ENCODE results near the gene EPS8L3.
"Not testable (repeated sequence)": the region's sequence is repeated elsewhere in the genome, so short reads cannot be mapped to it uniquely, and the experiment has no call there.

Gene EPS8L3

DNA sequence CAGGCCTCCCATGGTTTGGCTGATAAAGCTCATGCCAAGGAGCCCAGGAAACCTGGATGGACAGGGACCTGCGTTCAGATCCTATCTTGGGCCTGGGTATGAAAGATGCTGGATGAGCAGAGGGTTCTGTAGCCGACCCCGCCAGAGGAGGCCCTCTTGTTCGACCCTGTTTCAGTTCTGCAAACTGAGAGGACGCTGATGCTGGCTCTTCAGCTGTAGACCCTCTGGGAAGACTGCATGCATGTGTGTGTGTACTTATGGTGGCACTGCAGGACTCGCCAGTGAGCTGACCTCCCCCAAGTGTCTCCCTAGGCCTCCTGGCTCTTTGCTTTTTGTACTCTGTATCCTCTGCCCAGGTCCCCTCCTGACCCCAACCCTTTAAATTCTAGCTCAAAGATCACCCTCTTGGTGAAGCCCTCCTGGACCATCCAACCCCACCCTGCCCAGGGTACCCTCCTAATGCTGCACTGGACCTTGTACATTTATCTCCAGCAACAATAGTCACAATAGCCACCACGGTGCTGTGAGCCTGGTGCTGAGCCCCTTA lies 1.6 kb downstream of the EPS8L3 start:
- DNase-seq: no peak

DNA sequence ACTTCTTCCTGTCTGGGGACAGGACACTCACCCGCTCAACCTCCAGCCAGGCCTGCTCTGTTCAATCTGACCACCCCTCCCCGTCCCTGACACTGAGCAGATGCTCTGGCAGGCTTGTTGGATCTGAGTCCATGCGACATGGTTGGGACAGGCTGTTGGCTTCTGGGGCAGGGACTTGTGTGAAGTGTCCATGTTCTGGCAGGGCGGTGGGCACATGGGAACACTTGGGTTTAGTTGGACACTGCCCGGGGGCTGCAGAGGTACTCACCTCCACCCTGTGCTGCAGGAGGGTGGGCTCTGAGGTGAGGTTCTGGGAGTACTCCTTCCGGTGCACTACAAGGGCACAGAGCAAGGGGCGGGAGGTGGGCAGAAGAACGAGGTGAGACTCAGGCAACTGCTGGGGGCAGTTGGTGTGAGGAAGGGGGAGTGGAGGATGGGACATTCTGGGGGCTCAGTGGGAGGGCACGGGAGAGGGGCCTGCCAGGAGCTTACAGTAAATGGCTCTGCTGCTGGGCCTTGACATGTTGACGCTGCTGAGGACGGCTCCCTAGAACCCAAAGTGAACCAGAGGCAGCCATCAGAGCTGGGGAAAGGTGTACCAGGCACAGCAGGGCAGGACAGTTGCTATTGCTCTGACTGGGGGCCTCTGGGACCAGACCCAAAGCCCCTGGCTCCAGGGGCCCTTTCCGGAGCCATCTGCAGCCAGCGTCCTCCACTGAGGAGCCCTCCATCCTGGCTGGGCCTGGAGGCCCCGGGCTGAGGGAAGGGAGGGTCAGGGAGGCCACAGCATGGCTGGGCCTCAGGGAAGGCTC lies 2.3 kb downstream of the EPS8L3 start:
- DNase-seq: no peak

DNA sequence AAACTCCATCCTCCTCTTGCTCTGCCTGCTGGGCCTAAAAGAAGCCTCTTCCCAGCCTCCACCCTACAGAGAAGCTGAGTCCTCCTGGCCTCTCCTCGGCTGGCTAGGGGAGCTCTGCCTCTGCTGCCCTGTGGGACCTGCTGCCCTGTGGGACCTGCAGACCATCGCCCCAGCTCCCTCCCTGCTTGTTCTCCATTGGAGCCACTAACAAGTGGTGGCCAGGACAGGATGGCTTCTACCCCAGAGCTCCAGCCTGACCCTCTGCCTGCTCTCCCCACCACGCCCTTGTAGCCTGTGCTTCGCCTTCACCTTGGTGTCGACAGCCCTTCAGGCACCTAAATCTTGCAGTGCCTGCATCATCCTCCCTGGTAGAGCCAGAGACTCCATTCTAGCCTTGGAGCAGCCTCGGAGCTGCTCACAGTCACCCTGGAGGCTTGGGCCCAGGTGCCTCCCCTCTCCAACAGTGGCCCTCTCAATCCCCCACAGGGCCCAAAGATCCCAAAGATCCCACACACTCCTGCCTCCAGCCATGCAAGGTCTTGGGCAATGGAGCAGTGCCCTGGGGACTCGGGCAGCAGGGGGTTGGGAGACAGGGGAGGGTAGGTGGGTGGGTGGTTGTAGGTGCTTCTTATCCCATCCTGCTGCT lies 3.0 kb downstream of the EPS8L3 start:
- DNase-seq: no peak

DNA sequence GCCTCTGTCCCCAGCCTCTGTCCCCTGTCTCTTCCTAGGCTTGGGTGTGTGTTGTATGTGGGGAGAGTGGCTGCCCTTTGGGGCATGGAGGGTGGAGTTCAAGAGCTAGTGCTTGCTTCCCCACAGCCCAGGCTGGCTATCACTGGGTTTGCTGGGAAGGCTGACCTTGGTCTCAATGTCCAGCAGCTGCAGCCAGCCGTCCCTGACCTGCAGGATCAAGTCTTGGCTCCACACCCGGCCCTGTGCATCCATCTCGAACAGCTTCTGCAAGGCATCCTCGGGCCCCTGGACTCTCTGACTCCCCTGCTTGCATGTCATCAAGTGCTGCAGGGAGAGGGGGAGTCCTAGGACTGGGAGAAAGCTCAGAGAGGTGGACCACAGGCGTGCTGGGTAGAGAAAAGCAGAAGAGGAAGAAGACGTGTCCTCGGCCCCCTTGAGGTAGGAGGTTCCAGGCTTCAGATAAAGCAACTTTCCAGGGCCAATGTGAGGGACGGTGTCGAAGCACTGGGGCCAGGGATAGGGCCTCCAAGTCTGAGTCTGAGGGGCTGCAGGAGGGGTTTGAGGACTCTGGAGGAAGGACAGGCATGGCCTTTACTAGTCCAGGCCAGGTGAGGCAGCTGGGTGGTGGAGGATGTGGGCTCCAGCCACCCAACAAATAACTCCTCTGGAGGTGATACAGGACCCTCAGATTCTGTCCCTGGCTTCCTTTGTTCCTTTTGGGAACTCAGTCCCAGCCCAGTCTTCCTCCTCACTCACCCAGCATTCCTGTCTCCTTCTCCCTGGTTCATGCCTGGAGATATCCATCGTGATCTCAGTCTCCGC lies 4.0 kb downstream of the EPS8L3 start:
- no peak for DNase-seq

DNA sequence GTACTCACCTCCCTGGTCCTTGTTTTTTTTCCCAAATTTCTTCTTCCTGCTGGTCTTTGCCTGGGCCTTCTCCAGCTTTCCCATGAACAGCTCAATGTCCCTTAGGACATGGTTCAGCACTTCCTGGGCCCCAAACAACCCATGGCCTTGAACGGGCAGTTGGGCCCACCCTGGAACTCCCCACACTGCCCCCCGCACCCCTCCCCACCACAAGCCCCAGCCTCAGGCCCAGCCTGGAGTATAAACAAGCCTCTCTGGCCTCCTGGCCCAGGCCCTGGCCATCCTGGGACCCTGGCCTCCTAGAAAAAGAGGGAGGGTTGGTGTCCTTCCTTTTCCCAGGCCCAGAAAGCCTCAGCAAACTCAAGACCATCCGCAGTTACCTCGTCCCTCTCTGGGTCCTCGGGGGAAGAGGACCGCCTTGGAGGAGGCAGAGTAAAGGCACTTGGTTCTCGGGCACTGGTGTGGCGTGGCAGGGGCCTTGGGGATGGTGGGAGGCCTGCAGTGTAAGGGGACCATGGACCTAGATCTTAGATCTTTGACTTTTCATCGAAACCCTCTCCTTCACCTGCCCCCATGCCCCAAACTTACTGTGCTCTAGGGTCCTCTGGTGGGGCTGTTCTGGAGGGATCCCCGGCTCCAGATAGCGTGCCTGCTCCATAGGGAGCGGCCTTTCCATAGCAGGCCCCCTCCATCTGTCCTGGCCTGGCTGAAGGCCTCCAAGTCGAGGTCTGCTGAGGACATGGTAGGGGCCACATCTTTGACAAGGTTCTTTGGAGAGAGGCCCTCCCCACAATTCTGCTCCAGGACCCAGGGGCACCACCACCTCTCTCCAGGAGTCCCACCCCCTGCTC lies 5.6 kb downstream of the EPS8L3 start:
- no peak for DNase-seq

DNA sequence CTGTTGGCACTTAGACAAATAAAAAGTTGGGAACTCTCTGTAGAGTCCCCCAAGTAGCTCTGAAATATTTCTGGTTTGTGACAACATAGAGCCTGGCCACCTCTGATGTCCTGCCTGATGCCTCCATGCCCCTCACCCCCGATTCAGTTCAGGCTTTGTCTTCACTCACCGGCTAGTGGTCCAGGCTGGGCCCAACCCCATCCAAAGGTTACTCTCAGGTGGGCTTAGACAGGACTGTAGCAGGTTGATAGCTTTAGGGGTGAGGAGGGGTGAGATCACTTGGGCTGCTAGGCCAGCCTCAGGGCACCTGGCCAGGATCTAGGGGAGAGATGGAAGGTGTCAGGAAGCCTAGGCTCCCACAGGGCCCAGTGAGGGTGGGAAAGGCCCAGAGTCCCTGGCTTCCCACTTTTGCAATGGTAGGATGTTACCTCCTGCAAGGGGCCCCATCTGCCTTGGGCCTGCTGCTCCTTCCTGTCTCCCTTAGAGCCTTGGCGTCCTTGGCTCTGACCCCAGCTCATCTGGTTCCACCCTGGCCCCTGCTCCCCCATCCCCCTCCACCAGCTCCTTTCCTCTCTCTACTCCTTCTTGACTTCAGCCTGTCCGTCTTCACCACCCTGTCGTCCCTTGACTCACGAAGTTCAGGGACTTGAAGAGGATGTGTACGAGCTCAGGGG lies 6.7 kb downstream of the EPS8L3 start:
- DNase-seq: no peak

DNA sequence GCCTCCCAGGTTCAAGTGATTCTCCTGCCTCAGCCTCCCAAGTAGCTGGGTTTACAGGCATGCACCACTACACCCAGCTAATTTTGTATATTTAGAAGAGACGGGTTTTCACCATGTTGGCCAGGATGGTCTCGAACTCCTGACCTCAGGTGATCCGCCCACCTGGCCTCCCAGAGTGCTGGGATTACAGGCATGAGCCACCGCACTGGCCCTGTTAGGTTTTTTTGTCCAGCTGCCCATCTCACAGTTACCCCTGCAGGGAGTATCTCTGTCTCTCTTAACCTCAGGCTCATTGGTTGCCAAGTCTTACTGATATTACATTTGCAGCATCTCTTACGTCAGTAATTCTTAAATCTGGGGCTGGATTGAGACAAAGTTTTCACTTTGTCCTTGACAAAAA lies 7.4 kb downstream of the EPS8L3 start:
- DNase-seq: not testable (repeated sequence)

DNA sequence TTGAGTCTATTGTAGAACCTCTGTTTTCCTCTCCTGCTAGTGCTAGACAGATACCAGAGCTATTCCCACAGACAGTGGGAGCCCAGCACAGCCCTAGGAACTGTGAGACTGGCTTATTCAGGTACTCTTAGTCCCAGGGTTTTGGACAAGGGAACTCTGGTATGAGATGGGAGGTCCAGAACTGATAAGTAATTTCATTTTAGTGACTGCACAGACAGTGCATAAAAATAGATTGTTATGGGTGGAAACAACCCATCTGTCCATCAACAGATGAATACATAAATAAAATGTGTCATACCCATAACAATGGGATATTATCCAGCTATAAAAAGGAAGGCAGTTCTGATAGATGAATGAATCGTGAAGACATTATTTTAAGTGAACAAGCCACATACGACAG lies 9.0 kb downstream of the EPS8L3 start:
- DNase-seq: no peak

DNA sequence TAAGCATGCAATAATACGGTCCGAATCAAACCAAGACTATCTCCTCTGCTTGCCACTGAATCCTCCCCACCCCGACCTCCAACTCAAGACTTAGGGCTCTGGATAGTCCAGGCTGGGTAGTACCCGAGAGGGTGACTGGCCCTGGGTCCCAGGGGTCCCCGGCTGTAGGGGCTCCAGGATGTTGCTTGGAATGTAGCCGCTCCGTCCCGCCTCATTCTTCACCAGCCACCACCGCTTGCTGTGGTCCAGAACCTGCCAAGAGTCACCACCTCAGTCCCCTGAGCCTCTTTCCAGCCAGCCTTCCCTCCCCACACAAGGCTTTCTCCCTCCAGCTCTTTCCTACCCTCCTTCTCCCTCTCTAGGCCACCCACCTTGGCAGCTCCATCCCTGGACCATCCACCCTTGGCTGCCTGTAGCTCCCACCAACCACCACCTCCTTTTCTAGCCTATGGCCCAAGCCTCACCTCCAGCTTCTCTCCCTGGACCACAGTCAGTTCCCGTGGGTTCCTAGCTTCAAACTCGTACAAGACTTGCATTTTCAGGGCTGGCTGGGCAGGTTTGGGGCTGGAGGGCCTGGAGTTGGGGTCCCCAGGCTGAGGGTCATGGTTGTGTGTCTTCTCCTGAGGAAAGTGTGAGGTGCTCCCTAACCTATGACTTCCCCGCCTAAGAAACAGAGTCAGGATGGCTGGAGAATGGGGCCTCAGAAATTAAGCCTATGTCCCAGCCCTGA lies 12.0 kb downstream of the EPS8L3 start:
- no peak for DNase-seq

DNA sequence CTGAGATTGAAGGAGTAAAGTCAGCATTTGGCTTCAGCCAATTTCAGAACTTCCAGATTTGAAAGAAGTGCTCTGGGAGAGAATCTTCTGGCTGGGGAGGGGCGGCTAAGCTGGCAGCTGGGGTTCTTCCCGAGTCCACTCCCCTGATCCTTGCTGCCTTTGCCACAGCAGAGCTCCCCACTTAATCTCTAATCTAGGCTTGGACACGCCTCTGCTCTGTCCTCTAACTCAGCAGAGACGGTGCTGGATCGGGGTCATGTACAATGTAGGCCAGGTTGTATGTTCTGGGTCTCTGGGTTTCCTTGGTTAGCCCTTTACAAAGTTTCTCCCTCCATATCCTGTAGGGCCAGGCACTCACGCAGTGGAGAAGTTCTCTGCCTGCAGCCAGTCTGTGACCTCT lies 12.8 kb downstream of the EPS8L3 start:
- DNase-seq: no peak

DNA sequence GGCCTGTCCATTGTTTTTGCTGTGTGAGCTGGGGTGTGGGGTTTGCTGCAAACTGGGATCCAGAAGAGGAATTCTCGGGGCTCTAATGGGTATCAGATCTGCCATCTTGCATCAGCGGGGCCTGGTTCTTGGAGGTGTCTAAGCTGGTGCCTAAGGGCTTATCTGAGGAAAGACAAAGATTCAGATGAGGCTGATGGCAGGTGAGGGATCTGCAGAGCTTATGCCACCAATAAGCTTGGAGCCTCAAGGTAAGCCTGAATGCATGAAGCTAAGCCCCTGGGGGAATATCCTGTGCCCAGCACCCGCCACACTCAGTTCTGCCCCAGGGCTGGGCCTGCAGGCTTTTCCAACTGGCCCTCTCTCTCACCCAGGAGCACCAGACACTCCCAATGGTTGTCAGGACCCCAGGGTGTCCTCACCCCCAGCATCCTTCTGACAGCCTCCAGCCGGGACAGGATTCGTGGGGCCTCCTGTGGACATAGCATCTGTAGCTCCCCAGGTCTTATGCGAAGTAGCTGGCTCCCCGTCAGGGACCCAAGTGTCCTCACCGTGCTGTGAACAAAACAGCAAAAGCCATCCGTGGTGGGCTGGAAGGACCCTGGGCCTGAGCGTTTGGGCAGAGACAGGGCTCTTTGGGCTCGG lies 13.4 kb downstream of the EPS8L3 start:
- DNase-seq: no peak

DNA sequence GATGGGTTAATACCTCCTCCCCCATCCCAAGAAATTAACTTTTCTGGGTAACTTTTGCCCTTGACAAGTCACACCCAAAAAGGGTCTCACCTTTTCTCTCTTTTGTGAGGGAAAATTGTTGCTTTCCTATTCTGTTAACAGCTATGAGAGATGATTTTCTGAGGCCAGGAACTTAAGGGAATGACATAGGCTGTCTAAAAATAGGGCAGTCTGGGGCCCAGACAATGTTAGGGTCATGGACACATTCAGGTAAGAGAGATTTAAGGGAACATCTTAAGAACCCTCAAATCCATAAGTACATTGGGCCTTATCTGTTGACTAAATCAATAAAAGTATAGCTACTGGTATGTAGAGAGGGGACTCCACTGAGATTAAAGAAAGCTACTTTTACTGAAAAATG lies 14.5 kb downstream of the EPS8L3 start:
- DNase-seq: no peak

DNA sequence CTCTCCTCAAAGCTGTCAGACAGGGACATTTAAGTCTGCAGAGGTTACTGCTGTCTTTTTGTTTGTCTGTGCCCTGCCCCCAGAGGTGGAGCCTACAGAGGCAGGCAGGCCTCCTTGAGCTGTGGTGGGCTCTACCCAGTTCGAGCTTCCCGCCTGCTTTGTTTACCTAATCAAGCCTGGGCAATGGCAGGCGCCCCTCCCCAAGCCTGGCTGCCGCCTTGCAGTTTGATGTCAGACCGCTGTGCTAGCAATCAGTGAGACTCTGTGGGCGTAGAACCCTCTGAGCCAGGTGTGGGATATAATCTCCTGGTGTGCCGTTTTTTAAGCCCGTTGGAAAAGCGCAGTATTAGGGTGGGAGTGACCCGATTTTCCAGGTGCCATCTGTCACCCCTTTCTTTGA lies 15.4 kb downstream of the EPS8L3 start:
- DNase-seq: not testable (repeated sequence)

DNA sequence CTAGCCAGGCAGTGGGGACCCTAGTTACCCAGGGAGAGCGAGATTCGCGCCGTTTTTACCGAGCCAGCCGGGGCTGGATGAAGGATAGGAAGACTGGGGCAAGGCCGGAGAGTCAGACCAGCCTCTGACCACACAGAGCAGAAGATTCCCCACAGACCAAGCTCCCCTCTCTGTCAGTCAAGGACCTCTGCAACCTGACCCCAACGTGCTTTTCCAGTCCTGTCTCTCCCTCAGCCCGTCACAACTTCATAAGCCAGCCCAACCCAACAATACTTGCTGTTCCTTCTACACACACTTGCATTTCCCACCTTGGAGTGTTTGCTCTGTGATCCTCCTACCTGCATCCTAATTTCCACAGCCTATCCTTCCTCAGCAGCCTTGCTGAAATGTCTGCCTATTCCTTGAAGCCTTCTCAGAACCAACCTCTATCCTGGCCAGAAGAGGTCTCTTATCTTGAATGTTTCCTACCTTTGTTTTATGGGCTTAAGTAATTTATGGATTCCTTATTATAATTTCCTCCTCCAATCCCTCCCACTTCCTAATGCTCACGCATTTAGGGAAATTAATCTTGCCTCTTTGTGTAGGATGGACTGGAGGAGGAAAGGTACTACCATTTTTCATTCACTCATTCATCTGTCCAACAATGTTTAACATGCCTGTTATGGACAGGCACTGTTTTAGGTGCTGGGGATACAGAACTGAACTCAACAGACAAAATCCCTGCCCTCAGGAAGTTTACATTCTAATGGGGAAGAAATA lies 22.9 kb downstream of the EPS8L3 start, which contains the start of gene GSTM3:
TSS of gene GSTM3 (minus strand) at position 424 of the 759 bp plus-strand sequence. CDS start 751 bp downstream, outside the sequence.
- DNase-seq: no peak

DNA sequence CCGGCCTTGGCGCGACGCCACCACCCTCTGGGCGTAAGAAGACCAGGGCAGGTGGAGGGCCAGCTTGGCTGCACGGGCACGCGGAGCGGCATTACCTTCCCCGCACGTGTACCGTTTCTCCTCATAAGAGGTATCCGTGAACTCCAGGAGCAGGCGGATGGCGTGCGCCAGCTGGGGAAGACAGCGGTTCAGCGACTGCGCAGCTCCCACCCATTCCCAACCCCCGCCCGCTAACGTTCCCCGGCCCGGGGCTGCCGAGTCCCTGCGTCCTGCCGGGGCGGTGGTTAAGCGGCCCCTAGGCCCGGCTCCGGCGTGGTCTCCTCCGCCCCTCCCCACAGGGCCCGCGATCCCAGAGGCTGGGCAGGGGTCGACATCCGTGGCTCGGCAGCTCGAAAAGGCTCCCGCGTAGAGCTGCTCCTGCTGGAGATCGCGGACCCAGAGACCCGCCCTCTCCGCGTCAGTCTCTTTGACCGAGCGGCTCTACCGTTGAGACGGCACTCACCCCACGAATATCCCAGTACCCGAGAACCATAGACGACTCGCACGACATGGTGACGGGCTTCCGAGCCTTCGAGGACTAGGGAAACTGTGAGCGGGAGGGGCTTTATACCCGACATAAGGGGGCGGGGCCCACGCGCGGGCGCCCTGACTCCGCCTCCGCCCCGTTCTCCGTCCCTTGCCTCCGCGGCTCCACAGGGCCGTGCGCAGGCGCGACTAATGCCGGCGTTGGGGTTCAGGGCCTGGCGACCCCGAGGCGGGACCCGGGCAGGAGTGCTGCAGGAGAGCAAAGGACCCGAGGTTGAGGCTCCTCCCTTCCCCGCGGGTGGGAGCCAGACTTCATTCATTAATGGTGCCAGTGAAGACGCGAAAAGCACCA lies 23.7 kb downstream of the EPS8L3 start:
- peak; percentile 83 to 93 (median 91) for DNase-seq

DNA sequence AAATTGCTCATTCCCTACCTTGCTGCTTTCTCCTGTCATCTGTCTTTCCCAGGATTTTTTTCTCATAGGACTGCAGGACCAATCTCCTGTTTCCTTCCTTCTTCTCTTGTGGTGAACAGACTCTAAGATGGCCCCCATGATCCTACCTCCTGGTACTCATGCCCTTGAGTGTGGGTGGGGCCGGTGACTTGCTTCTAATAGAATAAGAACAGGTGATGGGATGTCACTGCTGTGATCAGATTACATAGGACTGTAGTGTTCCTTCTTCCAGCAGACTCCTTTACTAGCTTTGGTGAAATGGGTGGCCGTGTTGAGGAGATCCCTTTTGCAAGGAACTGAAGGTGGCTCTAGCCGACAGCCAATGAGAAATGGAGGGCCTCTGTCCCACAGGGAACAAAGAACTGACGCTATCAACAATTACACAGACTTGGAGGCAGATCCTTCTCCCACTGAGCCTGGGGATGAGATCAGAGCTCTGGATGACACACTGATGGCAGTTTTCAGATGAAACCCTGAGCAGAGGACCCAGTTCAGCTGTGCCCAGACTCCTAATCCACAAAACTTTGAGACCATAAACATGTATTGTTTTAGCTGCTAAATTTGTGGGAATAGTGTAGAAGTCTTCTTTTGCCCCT lies 30.4 kb downstream of the EPS8L3 start:
- DNase-seq: no peak

DNA sequence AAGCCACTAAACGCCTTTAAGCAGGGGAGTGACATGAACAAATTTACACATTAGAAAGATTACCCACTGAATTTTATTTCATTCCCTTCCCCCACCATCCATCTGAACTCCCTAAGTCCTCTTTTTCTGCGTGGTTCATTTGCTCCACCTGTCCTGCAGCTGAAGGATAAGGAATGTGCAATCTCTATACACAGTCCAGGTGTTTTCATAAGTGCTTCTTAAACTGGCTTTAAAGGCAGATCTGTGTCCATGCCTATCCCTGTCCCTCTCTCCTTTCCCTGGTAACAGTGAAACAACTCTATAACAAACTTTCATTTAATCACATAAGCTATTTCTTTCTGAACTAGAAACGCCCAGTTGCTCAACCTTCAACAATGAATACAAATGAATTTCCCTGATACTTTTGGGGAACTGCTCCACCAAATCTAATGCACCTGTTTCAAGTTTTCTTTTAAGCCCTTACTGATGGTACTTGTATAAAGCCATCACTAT lies 31.3 kb downstream of the EPS8L3 start:
- DNase-seq: no peak

DNA sequence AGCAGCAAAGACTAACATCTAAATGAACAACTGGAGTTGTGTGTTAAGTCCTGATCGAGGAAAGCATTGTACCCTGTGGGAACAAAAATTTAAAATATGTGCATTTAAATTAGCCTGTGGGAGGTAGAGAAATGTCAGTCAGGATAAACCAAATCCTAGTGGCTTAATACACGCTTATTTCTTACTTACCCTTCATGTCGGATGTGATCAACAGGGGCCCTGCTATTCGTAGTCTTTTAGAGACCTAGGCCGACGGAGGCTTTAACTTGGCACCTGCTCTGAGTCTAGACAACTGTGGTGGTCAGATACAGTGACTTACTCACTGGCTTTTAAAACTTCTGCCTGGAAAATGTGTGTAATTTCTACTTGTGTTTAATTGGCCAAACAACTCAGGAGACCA lies 33.1 kb downstream of the EPS8L3 start:
- DNase-seq: no peak
